Measurements from ENCODE around the gene TMEM179.

DNA sequence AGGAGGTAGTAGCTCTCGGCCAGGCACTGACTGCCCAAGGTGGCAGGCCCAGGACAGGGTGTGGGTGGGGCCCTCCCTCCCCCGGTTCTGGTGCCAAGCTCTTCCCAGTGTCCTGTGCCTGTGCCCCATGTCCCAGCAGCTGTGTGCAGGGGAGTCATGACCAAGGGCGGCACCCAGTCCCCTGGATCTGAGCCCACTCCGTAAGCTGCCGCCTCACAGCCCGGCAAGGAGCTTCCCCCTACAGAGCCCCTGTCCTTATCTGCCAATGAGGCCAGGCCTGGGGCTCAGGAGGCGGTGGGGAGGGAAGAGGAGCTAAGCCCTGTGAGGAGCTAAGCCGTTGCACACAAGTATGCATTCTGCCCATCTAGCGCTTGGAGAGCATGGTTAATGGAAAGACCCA, 30.6 kb downstream of the TMEM179 start:
- TF ChIP-seq, protein P1, sequence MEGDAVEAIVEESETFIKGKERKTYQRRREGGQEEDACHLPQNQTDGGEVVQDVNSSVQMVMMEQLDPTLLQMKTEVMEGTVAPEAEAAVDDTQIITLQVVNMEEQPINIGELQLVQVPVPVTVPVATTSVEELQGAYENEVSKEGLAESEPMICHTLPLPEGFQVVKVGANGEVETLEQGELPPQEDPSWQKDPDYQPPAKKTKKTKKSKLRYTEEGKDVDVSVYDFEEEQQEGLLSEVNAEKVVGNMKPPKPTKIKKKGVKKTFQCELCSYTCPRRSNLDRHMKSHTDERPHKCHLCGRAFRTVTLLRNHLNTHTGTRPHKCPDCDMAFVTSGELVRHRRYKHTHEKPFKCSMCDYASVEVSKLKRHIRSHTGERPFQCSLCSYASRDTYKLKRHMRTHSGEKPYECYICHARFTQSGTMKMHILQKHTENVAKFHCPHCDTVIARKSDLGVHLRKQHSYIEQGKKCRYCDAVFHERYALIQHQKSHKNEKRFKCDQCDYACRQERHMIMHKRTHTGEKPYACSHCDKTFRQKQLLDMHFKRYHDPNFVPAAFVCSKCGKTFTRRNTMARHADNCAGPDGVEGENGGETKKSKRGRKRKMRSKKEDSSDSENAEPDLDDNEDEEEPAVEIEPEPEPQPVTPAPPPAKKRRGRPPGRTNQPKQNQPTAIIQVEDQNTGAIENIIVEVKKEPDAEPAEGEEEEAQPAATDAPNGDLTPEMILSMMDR (IDR thresholded peaks at IDR 0.05) = no peak
- TF ChIP-seq POLR2A (IDR thresholded peaks at IDR 0.05) = no peak
- no peak for TF ChIP-seq POLR2AphosphoS5 (IDR thresholded peaks at IDR 0.05)
- no peak for TF ChIP-seq EP300 (IDR thresholded peaks at IDR 0.05; ENCODE audit: low read depth)
